GM19043 (cell line): ENCODE data around the gene ROBO1.
"Not testable (repeated sequence)": the region's sequence is repeated elsewhere in the genome, so short reads cannot be mapped to it uniquely, and the experiment has no call there.

Experiments
- ATAC-seq: cut with Tn5 transposase; IDR thresholded peaks from one replicate; pipeline ENCODE4 v1.9.1; 2021; ENCODE audit warnings: low read depth; ENCODE audit not compliant: unreplicated experiment

Gene ROBO1

GRCh38 chr3:78900426-78900825 lies 867.4 kb downstream of the ROBO1 start:
- ATAC-seq = no peak

- ATAC-seq = no peak
These were observed 872.3 kb downstream of the ROBO1 start for GRCh38 chr3:78895528-78895927.

GRCh38 chr3:78894787-78895186 lies 873.0 kb downstream of the ROBO1 start:
- no peak for ATAC-seq

- no peak for ATAC-seq
These were observed 874.6 kb downstream of the ROBO1 start for GRCh38 chr3:78893161-78893560.

- no peak for ATAC-seq
These were observed 878.5 kb downstream of the ROBO1 start for GRCh38 chr3:78889348-78889747.

- no peak for ATAC-seq
These were observed 879.2 kb downstream of the ROBO1 start for GRCh38 chr3:78888635-78889034.

- no peak for ATAC-seq
These were observed 880.2 kb downstream of the ROBO1 start for GRCh38 chr3:78887547-78888011.

- ATAC-seq = no peak
These were observed 880.8 kb downstream of the ROBO1 start for GRCh38 chr3:78887029-78887428.

- ATAC-seq = not testable (repeated sequence)
These were observed 883.2 kb downstream of the ROBO1 start for GRCh38 chr3:78884567-78884966.

- no peak for ATAC-seq
These were observed 885.5 kb downstream of the ROBO1 start for GRCh38 chr3:78882251-78882650.

GRCh38 chr3:78881501-78881900 lies 886.3 kb downstream of the ROBO1 start:
- no peak for ATAC-seq

- no peak for ATAC-seq
These were observed 887.0 kb downstream of the ROBO1 start for GRCh38 chr3:78880603-78881461.

- no peak for ATAC-seq
These were observed 888.4 kb downstream of the ROBO1 start for GRCh38 chr3:78879295-78879860.

GRCh38 chr3:78878789-78879188 lies 889.0 kb downstream of the ROBO1 start:
- no peak for ATAC-seq

GRCh38 chr3:78878011-78878410 lies 889.8 kb downstream of the ROBO1 start:
- no peak for ATAC-seq

- ATAC-seq = no peak
These were observed 891.9 kb downstream of the ROBO1 start for GRCh38 chr3:78875851-78876250.

- ATAC-seq = no peak
These were observed 892.4 kb downstream of the ROBO1 start for GRCh38 chr3:78875436-78875835.

GRCh38 chr3:78873641-78874040 lies 894.2 kb downstream of the ROBO1 start:
- no peak for ATAC-seq

GRCh38 chr3:78872195-78872594 lies 895.6 kb downstream of the ROBO1 start:
- ATAC-seq = no peak

- no peak for ATAC-seq
These were observed 896.8 kb downstream of the ROBO1 start for GRCh38 chr3:78871048-78871447.

- no peak for ATAC-seq
These were observed 897.3 kb downstream of the ROBO1 start for GRCh38 chr3:78870484-78870883.

GRCh38 chr3:78868570-78868969 lies 899.2 kb downstream of the ROBO1 start:
- ATAC-seq = no peak
